Adrenal gland (tissue), 12 donors: ENCODE results near the gene RPS27A. TPM values are rescaled to one million over a fixed set of nuclear protein-coding genes. Genes with fewer than 3 reads are reported as not detected.

Source experiments
- DNase-seq, 7 donors: peaks; one replicate each; pipeline ENCODE4 v3.0.0-alpha.2; 2019 to 2020
- H3K27ac ChIP-seq, 5 donors: fragments of 200-600 bp; sonication (generic) in 4 of 5; 1 replicate in 3 of 5; 2 replicates in 2 of 5; pipeline versions ENCODE4 v1.5.1 to v1.8.0; 2016 to 2020; ENCODE audit warnings: mild to moderate bottlenecking in 1 of 5
- H3K27me3 ChIP-seq: fragments of 200-600 bp; 2 replicates; pipeline ENCODE4 v1.8.0; 2021
- H3K36me3 ChIP-seq, 2 donors: fragments of 200-600 bp; replicated peaks in 1 of 2; 1 replicate in 1 of 2; 2 replicates in 1 of 2; pipeline versions ENCODE4 v1.5.1 to v1.8.0; 2018 to 2022
- H3K4me1 ChIP-seq, 2 donors: fragments of 200-600 bp; replicated peaks in 1 of 2; 1 replicate in 1 of 2; 2 replicates in 1 of 2; pipeline versions ENCODE4 v1.5.1 to v1.8.0; 2018 to 2021
- H3K4me3 ChIP-seq, 4 donors: fragments of 200-600 bp; sonication (generic) in 3 of 4; one replicate each; pipeline ENCODE4 v1.5.1; 2016 to 2018
- H3K9me3 ChIP-seq, 3 donors: fragments of 200-600 bp; sonication (generic) in 1 of 3; replicated peaks in 1 of 3; 1 replicate in 2 of 3; 2 replicates in 1 of 3; pipeline versions ENCODE4 v1.5.1 to v1.8.0; 2016 to 2021
- CTCF ChIP-seq, 6 experiments: fragments of 450-650 bp in 4 of 6; fragments of 200-600 bp in 2 of 6; sonication (generic) in 1 of 6; IDR thresholded peaks; 1 replicate in 5 of 6; 2 replicates in 1 of 6; pipeline versions ENCODE4 v1.5.1 to v1.8.0; 2016 to 2021; ENCODE audit warnings: antibody characterized with exemption in 6 of 6, mild to moderate bottlenecking in 2 of 6, moderate library complexity in 1 of 6
- POLR2A ChIP-seq, 2 donors: fragments of 450-650 bp; IDR thresholded peaks; one replicate each; pipeline ENCODE4 v1.6.1; 2017; ENCODE audit warnings: antibody characterized with exemption in 2 of 2, mild to moderate bottlenecking in 2 of 2, moderate library complexity in 1 of 2
- WGBS, 4 donors: extraction: QIAGEN DNeasy Blood & Tissue Kit in 2 of 4; methylation state at CpG; one replicate each; pipeline versions ENCODE4 v1.1.5 to v1.1.7; 2013 to 2017; 5-methylcytosine and 5-hydroxymethylcytosine counted together
- intact Hi-C, 2 donors: fragments of 100-400 bp; cut with DNase I; formaldehyde crosslinking; loops; one replicate each; pipeline versions ENCODE4 v1.14.1 to v1.15.0; 2022 to 2023
- polyA plus RNA-seq, 3 donors: library from polyadenylated mRNA; stranded (reverse); fragments of 200-250 nt in 2 of 3; fragments of 350-450 nt in 1 of 3; fragmentation: Illumina TruSeq in 1 of 3; extraction: RNeasy Lipid Tissue Mini Kit (QIAGEN cat#74804) in 1 of 3; gene quantifications; one replicate each; pipeline ENCODE4 v1.2.3, GENCODE V29; 2013 to 2014
- total RNA-seq, 9 donors: library from RNA; depleted of rRNA in 4 of 9; stranded (reverse); fragments of >200 nt in 4 of 9; fragments of 120-200 nt in 1 of 9; fragmentation: NEBNext Ultra II Directional in 1 of 9; extraction: Animal tissue kit (Norgen Biotek cat#: 25700) in 1 of 9; gene quantifications; one replicate each; pipeline versions ENCODE4 v1.1.0 to v1.2.4, GENCODE V29; 2013 to 2023
- donor health status: healthy with polysubstance abuse.
- donor health status: Bipolar disorder and iron deficiency.
- donor health status: DM: yes; HTN: yes; CAD: no.
- donor health status: DM: no; HTN: no; CAD: no.
- donor health status: DM: no; HTN: no; CAD: no.
- donor health status: DM: yes; HTN: yes; CAD: no.

Gene RPS27A
- total and polyA plus RNA-seq, 12 donors, result 493 to 1,820 (median 834) TPM

GRCh38 chr2:55228226-55228563 is 4.3 kb upstream of the RPS27A start:
- intact Hi-C loops, result no loop called here

GRCh38 chr2:55229221-55229620 is 3.3 kb upstream of the RPS27A start:
- intact Hi-C loops, result no loop called here
- Histone ChIP-seq H3K27me3 (no peaks in the 10 kb centered on the region), H3K4me1 (peaks cover 9 to 17% of the 10 kb centered on the region in 2 donors), H3K4me3 (no peak overlapping the region), H3K36me3 (peaks cover 0 to 6% of the 10 kb centered on the region in 2 donors), H3K27ac (peak overlapping the region in 1 of 5 donors; percentile 36), H3K9me3 (no peaks in the 10 kb centered on the region)
- TF ChIP-seq CTCF (IDR thresholded peaks at IDR 0.05) (no peak), POLR2A (IDR thresholded peaks at IDR 0.05) (no peak)
- no peak for DNase-seq
- 71 to 84% (median 73%) methylated on average over 2 of the region's 2 CpGs for WGBS, 4 donors

More at GRCh38 chr2:55228226-55228563, 4.3 kb upstream of the RPS27A start:
- Histone ChIP-seq H3K9me3 (no peaks in the 10 kb centered on the region), H3K27me3 (no peaks in the 10 kb centered on the region), H3K36me3 (no peaks in the 10 kb centered on the region), H3K4me1 (peaks cover 4 to 8% of the 10 kb centered on the region in 2 donors), H3K27ac (peak overlapping the region in 2 of 5 donors; percentile 10 to 72), H3K4me3 (no peak overlapping the region)
- TF ChIP-seq CTCF (IDR thresholded peaks at IDR 0.05) (no peak), POLR2A (IDR thresholded peaks at IDR 0.05) (no peak)
- no peak for DNase-seq

- 93 to 98% (median 96%) methylated on average over 3 of the region's 3 CpGs for WGBS, 4 donors
- DNase-seq, result no peak
- Histone ChIP-seq H3K27ac (no peak overlapping the region), H3K9me3 (no peaks in the 10 kb centered on the region), H3K4me1 (peaks cover 9 to 22% of the 10 kb centered on the region in 2 donors), H3K27me3 (no peaks in the 10 kb centered on the region), H3K4me3 (no peak overlapping the region), H3K36me3 (peaks cover 0 to 19% of the 10 kb centered on the region in 2 donors)
- intact Hi-C loops, result no loop called here
- TF ChIP-seq CTCF (IDR thresholded peaks at IDR 0.05) (no peak), POLR2A (IDR thresholded peaks at IDR 0.05) (no peak)
Measured at GRCh38 chr2:55230551-55230950, 1.9 kb upstream of the RPS27A start.

GRCh38 chr2:55231546-55232083 is 873 bp upstream of the RPS27A start:
- DNase-seq, result no peak
- intact Hi-C loops, result no loop called here

More at GRCh38 chr2:55231546-55232083, 873 bp upstream of the RPS27A start:
- peak overlapping the region in 4 of 5 donors; percentile 92 to 98 (median 94) for H3K27ac ChIP-seq
- 4 to 10% (median 8%) methylated on average over 10 to 13 of the region's 13 CpGs for WGBS, 4 donors
- H3K36me3 ChIP-seq, result peaks cover 0 to 30% of the 10 kb centered on the region in 2 donors
- H3K9me3 ChIP-seq, result no peaks in the 10 kb centered on the region
- peaks cover 9 to 22% of the 10 kb centered on the region in 2 donors for H3K4me1 ChIP-seq
- no peaks in the 10 kb centered on the region for H3K27me3 ChIP-seq
- H3K4me3 ChIP-seq, result peak overlapping the region in 3 of 4 donors; percentile 76 to 98 (median 86)
- TF ChIP-seq CTCF (IDR thresholded peaks at IDR 0.05) (no peak), POLR2A (IDR thresholded peaks at IDR 0.05) (no peak)
